ENCODE data around the gene STK32A. TPM values are rescaled to one million over a fixed set of nuclear protein-coding genes. Genes with fewer than 3 reads are reported as not detected.

The STK32A gene
- total RNA-seq, 1 experiment from 2014 or later = 3.3 TPM

GRCh38 chr5:147203213-147203612 lies 31.6 kb upstream of the STK32A start:
- intact Hi-C loops (cut with micrococcal nuclease) = no loop called here
- BruUV-seq (replicated peaks) = no TSS peak
- CTCF ChIA-PET = interaction anchor here (0.8 to 1.7 kb wide), 2 partner anchors 14 to 670 kb away, joined by 4 to 8 read pairs; no protein-coding TSS in a partner anchor
- Mint-ChIP-seq H3K27ac (ENCODE audit: low read depth, unreplicated experiment) (no peak overlapping the region), H3K4me1 (ENCODE audit: insufficient read depth, unreplicated experiment) (no peaks in the 10 kb centered on the region), H3K9me3 (ENCODE audit: unreplicated experiment) (no peaks in the 10 kb centered on the region), H3K36me3 (ENCODE audit: insufficient read depth, unreplicated experiment) (no peaks in the 10 kb centered on the region), H3K27me3 (ENCODE audit: insufficient read depth, unreplicated experiment) (peaks cover 40% of the 10 kb centered on the region), H3K4me3 (ENCODE audit: unreplicated experiment) (no peak overlapping the region)
- POLR2A ChIA-PET = no interaction called here
- TF ChIP-seq, protein P1, sequence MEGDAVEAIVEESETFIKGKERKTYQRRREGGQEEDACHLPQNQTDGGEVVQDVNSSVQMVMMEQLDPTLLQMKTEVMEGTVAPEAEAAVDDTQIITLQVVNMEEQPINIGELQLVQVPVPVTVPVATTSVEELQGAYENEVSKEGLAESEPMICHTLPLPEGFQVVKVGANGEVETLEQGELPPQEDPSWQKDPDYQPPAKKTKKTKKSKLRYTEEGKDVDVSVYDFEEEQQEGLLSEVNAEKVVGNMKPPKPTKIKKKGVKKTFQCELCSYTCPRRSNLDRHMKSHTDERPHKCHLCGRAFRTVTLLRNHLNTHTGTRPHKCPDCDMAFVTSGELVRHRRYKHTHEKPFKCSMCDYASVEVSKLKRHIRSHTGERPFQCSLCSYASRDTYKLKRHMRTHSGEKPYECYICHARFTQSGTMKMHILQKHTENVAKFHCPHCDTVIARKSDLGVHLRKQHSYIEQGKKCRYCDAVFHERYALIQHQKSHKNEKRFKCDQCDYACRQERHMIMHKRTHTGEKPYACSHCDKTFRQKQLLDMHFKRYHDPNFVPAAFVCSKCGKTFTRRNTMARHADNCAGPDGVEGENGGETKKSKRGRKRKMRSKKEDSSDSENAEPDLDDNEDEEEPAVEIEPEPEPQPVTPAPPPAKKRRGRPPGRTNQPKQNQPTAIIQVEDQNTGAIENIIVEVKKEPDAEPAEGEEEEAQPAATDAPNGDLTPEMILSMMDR (IDR thresholded peaks at IDR 0.05; ENCODE audit: unreplicated experiment) = no peak
- no peak for DNase-seq (ENCODE audit: unreplicated experiment)

DNA sequence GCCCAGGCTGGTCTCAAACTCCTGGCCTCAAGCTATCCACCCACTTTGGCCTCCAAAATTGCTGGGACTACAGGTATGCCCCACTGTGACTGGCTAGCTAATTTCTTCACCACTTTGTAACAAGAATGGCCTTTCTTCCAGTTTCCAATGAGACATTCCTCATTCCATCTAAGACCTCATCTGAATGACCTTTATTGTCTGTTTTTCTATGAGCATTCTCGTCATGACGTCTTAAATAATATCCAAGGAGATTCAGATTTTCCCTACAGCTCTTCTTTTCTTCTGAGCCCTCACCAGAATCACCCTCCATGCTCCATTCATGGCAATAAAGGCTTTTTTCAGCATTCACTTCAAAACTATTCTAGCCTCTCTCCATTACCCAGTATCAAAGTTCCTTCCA lies 30.2 kb upstream of the STK32A start:
- H3K36me3 Mint-ChIP-seq (ENCODE audit: insufficient read depth, unreplicated experiment) = no peaks in the 10 kb centered on the region
- TF ChIP-seq, protein P1 (IDR thresholded peaks at IDR 0.05; ENCODE audit: unreplicated experiment) = no peak
- CTCF ChIA-PET = interaction anchor here (0.6 to 1.7 kb wide), 5 partner anchors 13 to 666 kb away, joined by 3 to 8 read pairs (median 4); no protein-coding TSS in a partner anchor
- H3K9me3 Mint-ChIP-seq (ENCODE audit: unreplicated experiment) = no peaks in the 10 kb centered on the region
- no peak overlapping the region for H3K4me3 Mint-ChIP-seq (ENCODE audit: unreplicated experiment)
- POLR2A ChIA-PET = no interaction called here
- DNase-seq (ENCODE audit: unreplicated experiment) = no peak
- peaks cover 31% of the 10 kb centered on the region for H3K27me3 Mint-ChIP-seq (ENCODE audit: insufficient read depth, unreplicated experiment)
- no TSS peak for BruUV-seq (replicated peaks)
- H3K27ac Mint-ChIP-seq (ENCODE audit: low read depth, unreplicated experiment) = no peak overlapping the region
- intact Hi-C loops (cut with micrococcal nuclease) = no loop called here
- H3K4me1 Mint-ChIP-seq (ENCODE audit: insufficient read depth, unreplicated experiment) = no peaks in the 10 kb centered on the region

- intact Hi-C loops (cut with micrococcal nuclease) = no loop called here
- BruUV-seq (replicated peaks) = no TSS peak
- Mint-ChIP-seq H3K4me1 (ENCODE audit: insufficient read depth, unreplicated experiment) (no peaks in the 10 kb centered on the region), H3K36me3 (ENCODE audit: insufficient read depth, unreplicated experiment) (no peaks in the 10 kb centered on the region), H3K4me3 (ENCODE audit: unreplicated experiment) (no peak overlapping the region), H3K9me3 (ENCODE audit: unreplicated experiment) (no peaks in the 10 kb centered on the region), H3K27me3 (ENCODE audit: insufficient read depth, unreplicated experiment) (peaks cover 1% of the 10 kb centered on the region), H3K27ac (ENCODE audit: low read depth, unreplicated experiment) (no peak overlapping the region)
- no peak for DNase-seq (ENCODE audit: unreplicated experiment)
- ChIA-PET POLR2A (no interaction called here), CTCF (interaction anchor here (3.4 kb wide), 1 partner anchor 19 kb away, joined by 16 read pairs; no protein-coding TSS in a partner anchor)
- TF ChIP-seq, protein P1 (IDR thresholded peaks at IDR 0.05; ENCODE audit: unreplicated experiment) = no peak
Observed at GRCh38 chr5:147208134-147208533, 26.7 kb upstream of the STK32A start.

DNA sequence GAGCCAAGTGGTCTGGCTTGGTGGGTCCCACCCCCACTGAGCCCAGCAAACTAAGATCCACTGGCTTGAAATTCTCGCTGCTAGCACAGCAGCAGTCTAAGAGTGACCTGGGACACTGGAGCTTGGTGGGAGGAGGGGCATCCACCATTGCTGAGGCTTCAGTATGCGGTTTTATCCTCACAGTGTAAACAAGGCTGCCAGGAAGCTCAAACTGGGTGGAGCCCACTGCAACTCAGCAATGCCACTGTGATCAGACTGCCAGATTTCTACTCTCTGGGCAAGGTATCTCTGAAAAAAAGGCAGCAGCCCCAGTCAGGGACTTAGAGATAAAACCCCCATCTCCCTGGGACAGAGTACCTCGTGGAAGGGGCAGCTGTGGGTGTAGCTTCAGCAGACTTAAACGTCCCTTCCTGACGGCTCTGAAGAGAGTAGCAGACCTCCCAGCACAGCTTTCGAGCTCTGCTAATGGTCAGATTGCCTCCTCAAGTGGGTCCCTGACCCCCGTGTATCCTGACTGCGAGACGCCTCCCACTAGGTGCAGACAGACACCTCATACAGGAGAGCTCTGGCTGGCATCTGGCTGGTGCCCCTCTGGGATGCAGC lies 18.2 kb upstream of the STK32A start:
- BruUV-seq (replicated peaks) = no TSS peak
- Mint-ChIP-seq H3K4me1 (ENCODE audit: insufficient read depth, unreplicated experiment) (no peaks in the 10 kb centered on the region), H3K27ac (ENCODE audit: low read depth, unreplicated experiment) (no peak overlapping the region), H3K4me3 (ENCODE audit: unreplicated experiment) (no peak overlapping the region), H3K27me3 (ENCODE audit: insufficient read depth, unreplicated experiment) (peaks cover 33% of the 10 kb centered on the region), H3K9me3 (ENCODE audit: unreplicated experiment) (no peaks in the 10 kb centered on the region), H3K36me3 (ENCODE audit: insufficient read depth, unreplicated experiment) (no peaks in the 10 kb centered on the region)
- DNase-seq (ENCODE audit: unreplicated experiment) = peak; percentile 46
- POLR2A ChIA-PET = interaction anchor here (0.6 kb wide), 1 partner anchor 46 kb away, joined by 3 read pairs; no protein-coding TSS in a partner anchor
- intact Hi-C loops (cut with micrococcal nuclease) = no loop called here
- TF ChIP-seq, protein P1 (IDR thresholded peaks at IDR 0.05; ENCODE audit: unreplicated experiment) = no peak
- CTCF ChIA-PET = interaction anchor here (0.5 to 1.8 kb wide), 6 partner anchors 26 to 411 kb away, joined by 3 to 10 read pairs (median 4); no protein-coding TSS in a partner anchor

Data from MCF 10A (cell line).